HG02970 (cell line): Measurements from ENCODE around the gene NOL8.

Experiments used
- ATAC-seq: cut with Tn5 transposase; IDR thresholded peaks from one replicate; pipeline ENCODE4 v1.9.1; 2021; ENCODE audit warnings: mild to moderate bottlenecking, moderate library complexity, moderate number of reproducible peaks; ENCODE audit not compliant: unreplicated experiment, low FRiP score

NOL8 gene

DNA sequence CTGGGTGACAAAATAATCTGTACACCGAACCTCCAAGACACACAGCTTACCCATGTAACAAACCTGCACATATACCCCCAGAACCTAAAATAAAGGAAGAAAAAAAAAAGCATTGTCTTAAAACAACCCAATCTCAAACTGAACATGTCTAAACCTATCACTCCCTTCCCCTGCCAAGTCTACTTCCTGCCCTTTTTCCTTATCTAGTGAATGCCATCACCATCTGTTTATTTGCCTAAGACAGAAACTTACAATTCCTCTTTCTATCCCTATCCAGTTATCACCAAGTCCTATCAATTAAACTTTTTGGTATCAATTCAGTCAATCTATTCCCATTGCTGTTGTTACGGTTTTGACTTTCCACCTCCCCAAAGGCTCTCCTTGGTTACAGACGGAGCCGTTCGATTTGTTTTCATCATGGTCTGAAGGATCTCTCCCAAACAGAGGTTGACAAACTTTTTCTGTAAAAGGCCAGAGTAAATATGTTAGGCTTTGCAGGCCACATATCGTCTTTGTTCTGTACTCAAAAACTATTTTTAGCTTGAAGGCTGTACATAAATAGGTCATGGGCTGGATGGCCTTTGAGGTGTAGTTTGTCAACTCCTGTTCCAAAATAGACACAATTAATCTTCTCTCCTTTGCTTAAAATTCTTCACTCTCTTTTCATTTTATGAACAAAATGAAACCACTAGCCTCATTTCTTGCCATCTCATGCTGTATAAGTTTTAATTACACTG lies 12.1 kb downstream of the NOL8 start:
- ATAC-seq: no peak

GRCh38 chr9:92310562-92310961 lies 14.6 kb downstream of the NOL8 start:
- no peak for ATAC-seq

GRCh38 chr9:92308893-92309292 lies 16.3 kb downstream of the NOL8 start:
- ATAC-seq: no peak

- ATAC-seq: no peak
Measured at GRCh38 chr9:92300936-92301335, 24.2 kb downstream of the NOL8 start.

GRCh38 chr9:92299116-92299515 lies 26.0 kb downstream of the NOL8 start:
- no peak for ATAC-seq

- ATAC-seq: no peak
Measured at GRCh38 chr9:92298036-92298435, 27.1 kb downstream of the NOL8 start.

GRCh38 chr9:92297611-92298010 lies 27.5 kb downstream of the NOL8 start:
- no peak for ATAC-seq

- no peak for ATAC-seq
Measured at GRCh38 chr9:92295827-92296258, 29.3 kb downstream of the NOL8 start.

GRCh38 chr9:92295240-92295790 lies 29.8 kb downstream of the NOL8 start:
- ATAC-seq: no peak

- no peak for ATAC-seq
Measured at GRCh38 chr9:92294297-92294676, 30.9 kb downstream of the NOL8 start.

DNA sequence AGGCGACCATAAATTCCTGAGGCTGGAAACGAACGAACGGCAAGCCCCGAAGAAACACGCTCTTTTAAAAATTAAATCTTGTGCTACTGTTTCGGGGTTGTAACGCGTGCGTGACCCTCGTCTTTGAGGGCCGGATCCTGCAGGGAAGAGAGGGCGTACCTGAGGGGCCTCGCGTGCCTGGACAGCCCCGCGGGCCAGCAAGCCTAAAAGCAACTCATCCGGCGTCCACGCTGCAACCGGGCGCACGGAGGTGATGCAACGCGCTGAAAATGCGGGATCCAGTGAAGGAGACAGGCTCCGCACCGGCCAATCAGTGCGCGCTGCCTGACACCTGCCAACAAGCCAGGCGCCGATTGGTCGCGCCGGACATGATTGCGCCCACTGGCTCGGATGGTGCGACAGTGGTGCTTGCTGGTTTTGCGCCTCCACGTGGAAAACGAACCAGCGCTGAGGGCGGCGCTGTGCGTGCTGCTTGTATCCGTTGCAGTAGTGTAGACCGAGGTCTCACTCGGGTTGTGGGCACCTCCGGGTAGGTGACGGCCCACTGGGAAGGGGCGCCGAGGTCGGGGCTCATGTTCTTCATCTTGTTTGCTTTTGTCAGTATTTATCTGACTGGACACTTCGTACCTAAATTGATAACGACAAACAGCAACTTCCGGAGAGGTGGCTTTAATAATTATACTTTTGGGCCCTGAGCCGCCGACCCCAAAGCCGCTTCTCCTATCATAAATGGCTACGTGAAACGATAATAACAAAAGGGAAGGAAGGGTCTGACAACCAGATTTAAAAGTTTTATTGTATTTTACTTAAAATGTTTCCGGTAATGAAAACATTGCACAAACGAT lies 31.5 kb downstream of the NOL8 start, which contains the start of gene IARS1:
Gene IARS1, minus strand, starts transcription at position 246 of the 845 bp plus-strand sequence. CDS start 4,278 bp downstream, outside the sequence.
- peak; percentile 92 for ATAC-seq

DNA sequence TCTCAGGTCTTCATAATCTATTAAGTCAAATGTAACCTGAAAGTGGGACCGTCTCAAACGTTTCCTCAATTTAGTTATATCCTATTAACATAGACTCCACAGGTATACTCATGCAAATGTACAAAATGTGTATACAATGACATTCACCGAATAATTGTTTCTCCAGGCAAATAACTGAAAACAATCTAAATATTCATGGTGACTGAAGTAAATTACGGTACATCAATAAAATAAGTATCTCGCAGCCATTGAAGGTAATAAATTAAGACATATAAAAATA lies 32.1 kb downstream of the NOL8 start:
- ATAC-seq: no peak

DNA sequence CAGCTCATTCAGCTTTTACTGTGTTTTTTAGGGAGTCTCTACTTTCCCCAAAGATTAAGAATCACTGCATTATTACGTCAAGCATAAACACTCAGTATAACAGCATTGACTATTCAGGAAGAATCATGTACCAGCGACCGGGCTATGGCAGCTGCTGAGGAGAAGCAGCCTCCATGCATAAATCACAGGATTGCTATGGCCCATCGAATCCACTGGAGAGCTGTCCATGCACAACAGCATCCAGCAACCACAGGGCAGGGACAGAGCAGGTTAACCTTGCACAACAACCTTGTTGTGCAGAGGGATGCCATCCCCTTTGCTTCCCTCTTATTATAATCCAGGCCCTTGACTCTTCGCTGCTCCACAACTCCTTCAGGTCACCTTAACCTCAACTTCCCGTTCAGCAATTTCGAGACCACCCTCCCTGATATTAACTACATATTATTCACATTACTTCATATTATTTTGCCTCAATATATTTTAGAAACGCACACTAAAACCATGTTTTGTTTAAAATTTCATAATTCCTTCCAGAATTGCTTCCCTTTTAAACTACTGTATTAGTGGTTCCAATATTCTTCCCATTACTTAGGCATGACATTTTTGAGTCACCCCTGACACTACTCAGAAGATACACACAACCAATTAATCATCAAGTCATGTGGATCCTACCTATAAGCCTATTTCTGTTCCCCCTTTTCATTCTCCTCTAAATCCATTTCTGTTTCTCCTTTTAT lies 32.6 kb downstream of the NOL8 start:
- no peak for ATAC-seq

DNA sequence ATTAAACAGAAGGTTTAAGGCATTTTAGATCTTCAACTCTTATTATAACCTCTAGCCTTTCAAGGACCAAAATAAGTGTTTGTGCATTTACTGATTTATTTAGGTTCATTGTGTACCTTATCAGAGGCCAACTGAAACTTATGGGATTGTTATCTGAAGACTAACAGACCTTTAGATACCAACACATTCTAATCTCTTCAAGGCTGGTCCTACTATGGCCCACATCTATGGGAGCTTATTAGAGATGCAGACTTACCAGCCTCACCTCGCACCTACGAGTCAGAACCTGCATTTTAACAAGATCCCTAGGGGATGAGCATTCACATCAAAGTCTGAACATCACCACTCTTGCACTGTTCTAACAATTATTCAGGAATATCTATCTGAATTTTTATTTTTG lies 33.6 kb downstream of the NOL8 start:
- no peak for ATAC-seq

DNA sequence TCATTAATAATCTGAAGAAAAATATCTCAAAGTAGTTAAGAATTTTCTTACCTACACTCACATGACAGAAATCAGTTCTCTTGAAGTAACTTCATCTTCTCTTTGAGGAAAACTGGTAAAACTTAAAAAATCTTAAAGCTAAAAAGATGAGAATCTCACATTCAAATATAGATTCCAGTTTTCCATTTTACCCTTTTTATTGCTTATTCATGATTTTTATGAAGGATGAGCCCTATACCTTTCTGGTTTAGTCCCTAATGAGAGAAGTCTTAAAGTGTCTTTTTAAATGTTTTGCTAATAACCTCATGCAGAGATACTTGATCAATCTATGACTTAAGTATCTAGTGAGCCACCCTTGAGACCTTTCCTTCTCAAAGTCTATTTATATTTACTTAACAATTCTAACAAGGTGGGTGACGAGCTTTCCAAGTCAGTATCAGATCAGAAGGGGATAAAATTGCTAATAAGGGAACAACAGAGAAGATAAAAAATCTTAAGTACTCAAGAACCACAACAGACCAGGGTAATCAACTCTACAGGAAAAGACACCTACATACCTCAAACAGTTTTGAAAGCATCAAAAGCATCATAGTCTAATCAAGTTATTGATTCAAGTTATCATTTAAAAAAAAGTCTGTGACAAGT lies 34.2 kb downstream of the NOL8 start:
- ATAC-seq: no peak

GRCh38 chr9:92289708-92290390 lies 35.3 kb downstream of the NOL8 start:
- ATAC-seq: no peak

DNA sequence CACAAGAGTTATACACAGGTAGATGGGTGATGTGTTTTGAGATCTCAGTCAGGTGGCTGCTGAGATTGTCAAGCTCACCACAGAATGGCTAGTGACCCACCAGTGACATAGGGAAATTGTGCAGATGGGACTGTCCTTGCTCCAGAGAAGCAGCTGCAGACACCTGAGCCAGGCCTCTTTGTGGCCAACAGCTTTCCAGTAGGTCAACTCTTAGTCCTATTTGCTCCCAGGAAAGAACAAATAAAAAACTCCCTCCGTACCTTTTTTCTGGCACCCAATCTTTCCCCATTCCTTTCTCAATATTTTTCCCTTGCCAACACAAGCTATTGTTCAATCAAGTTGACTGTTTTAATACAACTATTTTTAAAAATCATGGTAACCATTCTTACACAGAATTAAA lies 45.8 kb downstream of the NOL8 start:
- no peak for ATAC-seq

DNA sequence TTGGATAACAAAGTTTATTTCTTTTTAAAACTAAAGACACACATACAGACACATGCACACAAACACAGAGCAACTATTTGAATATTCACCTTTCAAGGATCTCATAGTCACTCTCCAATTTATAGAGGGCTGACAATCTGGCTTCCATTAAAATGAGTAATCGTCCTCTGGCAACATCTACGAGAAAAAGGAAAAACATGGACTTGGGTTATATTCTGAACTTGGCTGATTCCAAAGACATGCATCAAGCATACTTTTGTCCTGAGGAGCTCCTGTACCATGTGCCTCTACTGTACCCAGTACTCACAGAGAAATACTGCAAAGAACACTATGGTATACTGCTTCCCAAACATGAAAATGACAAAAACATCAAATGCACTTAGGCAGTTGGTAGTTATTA lies 47.0 kb downstream of the NOL8 start:
- no peak for ATAC-seq

DNA sequence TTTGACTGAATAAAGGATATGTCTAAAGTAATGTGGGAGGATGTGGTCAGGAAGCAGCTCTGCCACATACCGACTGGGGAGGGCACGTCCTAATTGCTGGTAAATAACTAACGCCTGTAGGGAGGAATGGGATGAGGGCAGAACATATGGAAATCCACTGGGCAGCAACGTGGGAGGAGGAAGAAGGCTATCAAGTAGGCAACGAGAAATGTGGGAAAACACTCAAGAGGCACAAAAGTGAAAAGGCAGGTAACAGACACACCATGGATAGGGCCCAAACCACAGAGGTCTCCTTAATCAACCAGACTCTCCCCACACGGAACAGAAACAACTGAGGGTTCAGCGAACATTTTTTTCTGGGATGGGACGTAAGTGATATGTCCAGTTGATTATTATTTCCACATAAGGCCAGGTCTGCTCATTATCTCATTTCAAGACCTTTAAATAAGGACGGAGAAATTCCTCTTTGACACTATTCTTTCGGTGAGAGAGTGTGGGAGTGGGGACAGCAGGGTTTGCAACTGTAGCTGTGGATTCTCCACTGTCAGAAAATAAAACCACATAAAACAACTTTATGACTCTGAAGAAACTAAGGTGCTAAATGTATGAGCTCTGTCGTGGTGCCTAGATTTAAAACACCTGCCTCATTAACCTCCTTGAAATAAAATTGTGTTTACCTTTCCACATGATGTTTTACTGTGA lies 48.7 kb downstream of the NOL8 start:
- no peak for ATAC-seq
